Measurements from ENCODE around the gene LDLRAD3.
A peak's percentile ranks its signal among the peaks of the same experiment; 100 is the strongest.

LDLRAD3 gene

DNA sequence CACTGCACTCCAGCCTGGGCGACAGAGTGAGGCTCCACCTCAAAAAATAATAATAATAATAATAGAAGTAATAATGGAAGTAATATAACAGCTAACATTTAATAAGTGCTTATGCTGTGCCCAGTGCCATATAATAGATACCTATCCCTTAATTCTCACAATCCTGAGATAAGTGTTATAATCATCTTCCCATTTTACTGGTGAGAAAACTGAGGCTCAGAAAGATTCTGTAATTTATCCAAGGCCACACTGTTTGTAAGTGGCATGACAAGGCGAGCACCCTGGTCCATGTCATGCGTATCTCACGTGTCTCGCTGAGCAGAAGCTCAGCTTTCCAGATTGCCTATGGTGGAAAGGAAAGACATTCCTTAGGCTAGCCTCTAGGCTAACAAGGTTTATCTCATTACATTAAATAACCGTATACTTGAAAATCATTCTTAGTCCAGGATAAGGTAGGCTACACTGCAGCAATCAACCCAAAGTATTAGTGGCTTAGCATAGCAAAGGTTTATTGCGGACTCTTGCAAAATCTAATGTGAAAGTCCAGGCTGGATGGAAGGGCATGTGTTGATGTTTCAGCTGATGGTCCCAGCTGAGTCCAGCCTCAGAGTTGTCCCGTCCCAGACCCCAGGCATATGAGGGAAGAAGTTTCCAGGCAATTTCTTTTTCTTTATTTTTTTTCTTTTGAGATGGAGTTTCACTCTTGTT, 15.0 kb upstream of the LDLRAD3 start:
- DNase-seq, result no peak

DNA sequence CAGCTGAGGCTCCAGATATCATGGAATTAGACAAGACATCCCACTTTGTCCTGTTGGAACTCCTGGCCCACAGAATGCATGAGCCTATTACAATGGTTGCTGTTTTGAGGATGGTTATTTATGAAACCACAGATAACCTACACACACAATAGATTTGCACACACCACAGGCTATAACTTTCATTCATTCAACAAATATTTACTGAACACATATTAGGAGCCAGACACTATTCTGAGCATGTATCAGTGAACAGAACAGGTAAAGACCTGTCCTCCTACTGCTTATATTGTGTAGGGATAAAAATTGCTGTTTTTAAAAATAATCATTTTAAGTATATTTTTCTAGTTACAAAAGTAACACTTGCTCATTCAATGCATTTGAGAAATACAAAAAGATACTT, 13.4 kb upstream of the LDLRAD3 start:
- DNase-seq, result no peak

GRCh38 chr11:35932121-35932520, 11.7 kb upstream of the LDLRAD3 start:
- no peak for DNase-seq

GRCh38 chr11:35932681-35933319, 11.1 kb upstream of the LDLRAD3 start:
- no peak for DNase-seq

DNA sequence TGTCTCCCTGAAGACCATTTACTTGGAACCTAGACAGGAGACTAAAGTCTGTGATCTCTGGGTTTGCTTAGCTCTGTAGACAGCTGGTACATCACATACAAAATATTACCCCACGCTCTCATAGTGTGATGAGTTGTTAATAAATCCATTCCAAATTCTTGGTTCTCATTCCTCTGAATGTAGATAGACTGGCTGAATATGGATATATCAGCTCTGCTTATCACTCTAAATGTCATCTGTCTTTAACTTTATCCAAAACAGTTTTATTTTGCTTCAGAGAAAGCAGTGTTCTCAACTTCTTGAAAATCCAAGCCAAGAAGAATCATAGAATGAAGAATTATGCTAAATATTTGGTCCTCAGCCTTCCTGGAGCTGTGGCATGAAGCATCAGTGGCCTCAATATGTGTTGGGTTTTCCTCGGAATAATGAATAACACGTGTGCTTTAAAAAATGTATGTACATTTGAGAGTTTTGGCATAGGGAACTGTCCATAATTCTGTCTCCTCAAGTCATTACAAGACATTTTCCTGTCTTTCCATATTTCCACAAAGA, 10.5 kb upstream of the LDLRAD3 start:
- no peak for DNase-seq

DNA sequence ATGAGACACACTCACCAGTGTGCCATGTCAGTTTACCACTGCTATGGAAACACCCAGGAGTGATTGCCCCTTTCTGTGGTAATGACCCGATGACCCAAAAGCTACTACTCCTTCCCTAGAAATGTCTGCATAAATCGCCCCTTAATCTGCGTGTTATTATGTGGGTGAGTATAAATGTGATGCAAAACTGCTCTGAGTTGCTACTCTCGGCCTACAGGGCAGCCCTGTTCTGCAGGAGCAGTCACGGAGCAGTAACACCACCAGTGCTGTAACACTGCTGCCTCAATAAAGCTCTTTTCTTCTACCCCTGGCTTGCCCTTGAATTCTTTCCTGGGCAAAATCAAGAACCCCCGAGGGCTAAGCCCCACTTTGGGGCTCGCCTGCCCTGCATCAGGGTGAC, 9.6 kb upstream of the LDLRAD3 start:
- no peak for DNase-seq

- no peak for DNase-seq
Observed at GRCh38 chr11:35934981-35935380, 8.9 kb upstream of the LDLRAD3 start.

GRCh38 chr11:35935390-35935789, 8.5 kb upstream of the LDLRAD3 start:
- no peak for DNase-seq

DNA sequence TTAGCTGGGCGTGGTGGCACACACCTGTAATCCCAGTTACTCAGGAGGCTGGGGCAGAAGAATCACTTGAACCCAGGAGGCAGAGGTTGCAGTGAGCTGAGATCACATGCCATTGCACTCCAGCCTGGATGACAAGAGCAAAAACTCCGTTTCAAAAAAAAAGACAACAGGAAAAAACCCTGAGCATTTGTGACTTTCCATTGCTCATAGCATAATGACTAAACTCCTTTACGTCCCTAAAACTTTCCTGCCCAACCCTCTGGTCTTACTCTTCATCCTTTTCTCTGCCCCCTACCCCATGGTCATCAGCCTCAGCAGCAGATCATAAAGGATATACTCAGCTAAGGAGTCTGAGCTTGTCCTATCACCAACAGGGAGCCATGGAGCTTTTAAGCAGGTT, 6.8 kb upstream of the LDLRAD3 start:
- DNase-seq, result no peak

GRCh38 chr11:35937700-35938099, 6.2 kb upstream of the LDLRAD3 start:
- DNase-seq, result no peak

DNA sequence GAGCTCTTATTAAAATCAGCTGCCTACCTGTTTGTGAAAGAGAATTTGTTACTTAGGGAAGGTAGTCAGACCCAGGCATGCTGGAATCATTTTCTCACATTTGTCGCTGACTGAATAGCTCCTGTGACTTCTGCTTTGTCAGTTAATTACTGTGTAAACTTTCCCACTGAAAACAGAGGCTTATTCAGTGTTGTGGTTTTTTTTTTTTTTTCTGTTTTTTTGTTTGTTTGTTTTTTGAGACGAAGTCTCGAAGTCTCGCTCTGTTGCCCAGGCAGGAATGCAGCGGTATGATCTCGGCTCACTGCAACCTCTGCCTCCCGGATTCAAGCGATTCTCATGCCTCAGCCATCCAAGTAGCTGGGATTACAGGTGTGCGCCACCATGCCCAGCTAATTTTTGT, 5.6 kb upstream of the LDLRAD3 start:
- DNase-seq, result no peak

DNA sequence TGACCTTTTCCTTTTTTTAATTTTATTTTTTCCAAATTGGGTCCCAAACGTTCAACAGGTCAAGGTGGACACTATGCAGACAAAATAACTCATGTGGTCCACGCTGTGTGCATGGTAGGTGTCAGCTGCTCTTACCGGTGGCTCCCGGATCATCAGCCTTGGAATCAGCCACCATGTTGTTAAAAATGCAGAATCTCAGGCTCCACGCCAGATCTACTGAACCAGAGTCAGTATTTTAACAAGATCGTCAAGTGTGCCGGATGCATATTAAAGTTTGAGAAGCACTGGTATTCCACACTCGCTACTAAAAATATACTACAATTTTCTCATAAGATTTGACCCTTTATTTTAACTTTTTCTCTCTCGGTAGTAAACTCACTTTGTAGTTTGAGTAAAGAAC, 553 bp upstream of the LDLRAD3 start:
- DNase-seq, result no peak

DNA sequence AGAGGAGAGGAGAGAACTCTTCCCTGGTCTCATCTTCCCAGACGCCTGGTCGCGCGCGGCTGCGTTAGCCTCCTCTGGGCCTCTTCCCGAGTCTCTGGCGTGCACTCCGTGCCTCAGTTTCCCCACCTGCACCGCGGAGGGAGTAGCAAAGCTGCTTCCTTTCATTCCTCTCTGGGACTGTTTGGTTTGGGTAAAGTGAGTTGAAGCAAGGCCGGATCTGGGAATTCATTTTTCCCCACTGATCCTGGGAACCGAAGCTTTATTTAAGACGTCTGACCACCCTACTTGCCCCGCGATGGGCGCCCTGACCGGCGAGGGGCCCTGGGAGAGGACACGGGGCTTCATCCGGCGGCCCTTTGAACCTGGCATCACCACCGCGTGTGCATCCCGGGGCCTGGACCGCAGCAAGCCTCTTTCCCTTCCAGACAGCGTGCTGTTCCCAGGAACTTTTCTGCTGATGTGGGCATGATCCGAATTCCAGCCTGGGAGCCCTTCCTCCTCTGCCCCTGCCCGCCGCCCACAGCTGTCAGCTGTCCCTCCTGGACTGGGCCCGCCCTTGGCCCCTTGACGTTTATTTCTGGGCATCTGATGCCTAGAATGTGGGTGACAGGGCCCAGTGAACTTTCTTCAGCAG, 758 bp downstream of the LDLRAD3 start:
- no peak for DNase-seq

GRCh38 chr11:35945137-35945518, 1.3 kb downstream of the LDLRAD3 start:
- DNase-seq, result no peak

DNA sequence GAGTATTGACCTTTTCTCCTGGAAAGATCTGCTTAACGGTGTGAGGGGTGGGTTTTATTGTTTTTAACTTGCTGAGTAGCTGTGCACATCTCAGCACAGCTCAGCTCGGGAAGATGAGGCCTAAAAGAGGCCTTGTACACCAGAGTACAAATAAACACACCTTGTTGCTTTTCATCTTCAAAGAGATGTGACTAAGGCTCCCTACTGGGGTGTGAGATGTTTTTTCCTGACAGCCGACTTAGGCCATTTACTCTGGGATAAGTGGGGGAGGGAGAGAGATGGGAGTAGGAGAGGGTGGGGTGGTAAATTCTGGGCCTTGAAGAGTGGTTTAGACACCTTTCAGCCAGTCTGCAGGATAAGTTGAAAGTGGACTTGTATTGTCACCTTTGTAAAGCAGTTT, 2.9 kb downstream of the LDLRAD3 start:
- no peak for DNase-seq

GRCh38 chr11:35947437-35947836, 3.6 kb downstream of the LDLRAD3 start:
- no peak for DNase-seq

DNA sequence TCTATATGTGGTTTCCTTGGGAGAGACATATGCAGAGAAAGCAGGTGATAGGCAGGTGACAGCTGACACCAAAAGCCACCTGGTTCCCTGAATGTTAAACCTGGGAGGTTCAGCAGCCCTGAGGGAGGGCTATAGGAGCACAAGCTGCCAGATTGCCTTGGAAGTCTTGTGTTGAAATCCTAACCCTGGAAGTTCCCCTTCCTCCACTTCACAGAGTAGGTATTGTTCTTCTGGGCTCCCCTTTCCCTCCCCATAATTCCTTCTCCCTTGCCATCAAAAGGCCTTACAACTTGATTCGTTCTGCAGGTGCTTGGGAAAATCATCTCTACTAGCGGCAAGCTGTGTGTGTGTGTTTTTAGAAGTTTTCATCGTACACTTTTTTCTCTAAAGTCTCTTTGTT, 5.4 kb downstream of the LDLRAD3 start:
- no peak for DNase-seq

DNA sequence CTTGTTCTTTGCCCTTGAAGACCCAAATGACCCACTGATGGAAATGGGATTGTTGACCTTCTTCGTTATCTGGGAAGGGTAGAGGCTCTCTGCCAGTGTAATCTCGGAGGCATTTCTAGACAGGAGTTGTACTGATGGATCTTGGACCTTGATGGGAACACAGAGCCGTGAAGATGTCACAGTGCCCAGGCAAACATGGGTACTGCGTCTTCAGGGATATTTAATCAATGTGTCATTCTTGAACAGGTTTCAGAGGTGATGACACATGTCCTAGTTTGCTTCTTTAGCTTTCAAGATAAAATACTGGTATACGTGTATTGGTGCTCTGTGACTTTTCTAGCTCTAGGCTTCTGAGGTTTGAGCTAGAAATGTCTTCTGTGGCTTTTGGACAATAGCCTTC, 6.2 kb downstream of the LDLRAD3 start:
- DNase-seq, result no peak

- DNase-seq, result peak in 1 of 2 experiments; percentile 24
Observed at GRCh38 chr11:35951680-35952079, 7.8 kb downstream of the LDLRAD3 start.

GRCh38 chr11:35953081-35953760, 9.4 kb downstream of the LDLRAD3 start:
- peak; percentile 58 to 77 for DNase-seq

- no peak for DNase-seq
Observed at GRCh38 chr11:35954205-35954604, 10.3 kb downstream of the LDLRAD3 start.

DNA sequence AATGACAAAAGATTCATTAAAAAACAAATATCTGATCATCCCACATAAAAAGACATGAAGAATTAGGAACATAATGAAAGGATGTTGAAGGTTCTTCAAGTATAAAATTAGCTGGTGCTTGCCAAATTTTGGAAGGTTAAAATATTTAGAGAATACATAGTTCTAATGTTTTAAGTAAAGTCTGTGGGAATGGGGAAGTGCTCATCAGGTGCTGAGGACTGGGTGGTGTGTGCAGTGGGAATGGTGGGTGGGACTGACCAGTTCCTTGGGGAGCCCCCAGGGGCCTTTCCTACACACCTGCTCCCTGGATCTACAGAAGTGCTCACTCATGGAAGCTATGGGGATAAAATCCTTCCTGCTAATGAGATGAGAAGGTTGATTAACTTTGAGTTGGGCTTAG, 11.8 kb downstream of the LDLRAD3 start:
- no peak for DNase-seq

GRCh38 chr11:35962369-35963138, 18.7 kb downstream of the LDLRAD3 start:
- DNase-seq, result peak in 1 of 2 experiments; percentile 87
